Stimulated activated CD4-positive, alpha-beta T cell treated with anti-CD3 and anti-CD28 coated beads, Interleukin-12 subunit alpha, Interleukin-12 subunit beta, amount 100 ng/mL, for 24 hours (primary cell): ENCODE results near the gene MUC5B.
"Not testable (repeated sequence)": the region's sequence is repeated elsewhere in the genome, so short reads cannot be mapped to it uniquely, and the experiment has no call there.

Experiments
- DNase-seq, 2 experiments: peaks; one replicate each; pipeline ENCODE4 v3.0.0-alpha.2; 2020; ENCODE audit warnings: low read depth in 2 of 2

The MUC5B gene

DNA sequence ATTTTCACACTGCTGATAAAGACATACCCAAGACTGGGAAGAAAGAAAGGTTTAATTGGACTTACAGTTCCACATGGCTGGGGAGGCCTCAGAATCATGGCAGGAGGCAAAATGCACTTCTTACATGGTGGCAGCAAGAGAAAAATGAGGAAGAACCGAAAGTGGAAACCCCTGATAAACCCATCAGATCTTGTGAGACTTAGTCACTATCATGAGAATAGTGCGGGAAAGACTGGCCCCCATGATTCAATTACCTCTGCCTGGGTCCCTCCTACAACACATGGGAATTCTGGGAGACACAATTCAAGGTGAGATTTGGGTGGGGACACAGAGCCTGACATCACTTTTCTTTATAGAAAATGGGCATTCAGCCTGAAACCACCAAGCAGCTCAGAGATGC, 44.1 kb downstream of the MUC5B start:
- not testable (repeated sequence) for DNase-seq

DNA sequence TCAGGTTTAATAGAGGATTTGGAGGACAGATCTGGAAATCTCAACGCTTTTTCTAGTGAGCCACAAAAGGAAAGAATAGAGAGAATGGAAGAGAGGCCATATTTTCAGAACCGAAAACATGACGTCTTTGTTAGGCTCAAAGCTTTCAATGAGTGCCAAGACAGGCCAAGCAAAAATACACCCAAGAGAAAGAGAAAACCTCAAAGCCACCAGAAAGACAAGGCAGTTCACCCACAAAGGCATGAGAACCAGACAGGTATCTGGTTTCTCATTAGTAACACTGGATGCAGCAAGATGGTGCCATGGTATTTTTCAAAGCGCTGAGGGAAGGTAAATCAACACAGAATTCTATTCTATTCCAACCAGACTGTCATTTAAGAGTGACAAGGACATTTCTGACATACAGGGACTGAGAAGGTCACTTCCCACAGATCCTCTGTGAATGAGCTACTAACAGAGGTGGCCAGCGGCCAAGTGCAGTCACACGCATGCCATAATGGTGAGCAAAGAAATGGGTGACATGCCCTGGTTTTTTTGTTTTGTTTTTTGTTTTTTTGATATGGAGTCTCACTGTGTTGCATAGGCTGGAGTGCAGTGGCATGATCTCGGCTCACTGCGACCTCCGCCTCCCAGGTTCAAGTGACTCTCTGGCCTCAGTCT, 44.7 kb downstream of the MUC5B start:
- no peak for DNase-seq

DNA sequence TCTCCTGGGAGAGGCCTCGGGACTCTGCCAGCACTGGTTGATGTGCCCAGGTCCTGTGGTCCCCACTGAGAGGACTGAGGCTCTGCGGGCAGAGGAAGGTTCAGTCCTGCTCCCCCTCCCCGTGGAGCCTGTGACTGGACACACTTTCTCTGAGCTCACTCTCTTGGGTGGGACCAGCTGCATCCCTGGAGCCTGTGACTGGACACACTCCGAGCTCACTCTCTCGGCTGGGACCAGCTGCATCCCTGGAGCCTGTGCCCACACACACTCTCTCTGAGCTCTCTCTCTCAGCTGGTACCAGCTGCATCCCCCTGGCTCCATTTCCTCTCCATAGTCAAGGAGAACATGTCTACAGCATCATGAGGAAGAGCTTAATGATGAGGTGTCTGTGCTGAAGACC, 47.1 kb downstream of the MUC5B start:
- DNase-seq, result no peak

DNA sequence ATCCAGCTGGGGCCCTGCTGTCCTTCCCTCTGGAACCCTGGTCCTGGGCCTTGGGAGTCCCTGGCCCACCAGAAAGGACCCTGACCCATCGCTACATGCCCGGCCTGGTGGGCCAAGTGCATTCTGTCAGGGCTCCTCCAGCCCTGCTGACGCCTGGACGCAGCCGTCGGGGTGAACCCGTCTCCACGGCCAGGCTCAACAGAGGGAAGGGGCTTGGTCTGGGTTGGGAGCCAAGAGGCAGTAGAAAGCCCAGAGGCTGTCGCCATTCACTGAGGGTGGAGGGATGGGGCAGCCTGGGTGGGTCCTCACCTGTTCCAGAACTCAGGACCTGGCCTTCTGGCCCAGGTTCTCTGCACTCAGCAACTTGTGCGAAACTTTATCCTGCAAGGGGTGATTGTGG, 47.6 kb downstream of the MUC5B start:
- DNase-seq, result no peak

DNA sequence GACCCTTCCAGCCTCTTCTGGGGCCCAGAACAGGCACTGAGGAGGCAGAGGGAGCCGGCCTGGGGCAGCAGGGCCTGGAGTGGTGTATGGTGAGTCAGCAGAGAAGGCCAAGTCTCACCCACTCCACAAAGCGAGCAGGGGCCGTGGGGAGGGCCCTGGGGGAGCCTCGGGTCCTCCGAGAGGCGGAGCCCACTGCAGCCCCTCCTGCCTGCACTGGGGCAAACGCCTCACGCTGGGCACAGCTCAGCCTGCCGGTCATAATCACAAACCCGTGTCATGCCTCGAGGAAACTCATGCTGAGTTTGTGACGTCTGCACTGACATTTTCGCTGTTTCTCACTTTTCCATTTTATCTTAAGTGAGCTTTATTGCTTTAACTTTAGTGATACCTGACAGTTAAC, 48.1 kb downstream of the MUC5B start:
- no peak for DNase-seq

DNA sequence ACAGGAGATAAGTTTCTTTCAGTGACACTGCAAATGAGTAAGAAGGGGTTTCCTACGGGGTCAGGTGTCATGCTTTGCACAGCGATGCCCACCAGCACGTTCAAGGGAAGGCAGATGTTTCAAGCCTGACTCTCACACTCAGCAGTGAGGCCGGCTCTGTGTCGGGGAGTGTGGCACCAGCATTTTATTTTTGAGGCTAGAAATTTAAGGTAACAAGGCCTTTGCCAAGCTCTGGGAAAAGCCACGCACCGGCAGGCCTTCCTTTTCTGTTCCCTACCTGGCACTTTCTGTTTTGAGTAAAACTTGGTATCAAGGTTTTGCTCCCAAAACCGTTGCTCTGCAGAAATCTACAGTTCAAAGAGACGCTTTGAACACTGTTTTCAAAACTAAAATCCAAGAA, 48.5 kb downstream of the MUC5B start:
- DNase-seq, result no peak

DNA sequence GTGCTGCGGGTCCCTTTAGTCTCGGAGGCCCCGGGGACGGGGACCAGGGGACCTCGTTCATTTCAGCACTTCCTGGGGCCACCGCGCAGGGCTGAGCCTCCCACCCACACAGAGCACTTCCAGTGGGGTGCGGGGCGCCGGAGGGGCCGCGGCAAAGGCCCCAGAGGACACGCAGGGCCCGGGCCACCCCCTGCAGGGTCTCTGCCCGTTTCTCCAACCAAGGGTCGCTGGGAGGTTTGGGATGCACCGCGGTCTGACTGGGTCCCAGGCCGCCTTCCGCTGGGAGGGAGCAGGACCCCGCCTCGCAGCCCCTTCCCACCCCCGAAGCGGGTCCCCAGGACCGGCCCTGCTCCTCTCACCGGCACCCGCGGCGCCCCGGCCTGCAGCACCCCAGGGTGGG, 49.1 kb downstream of the MUC5B start:
- no peak for DNase-seq

DNA sequence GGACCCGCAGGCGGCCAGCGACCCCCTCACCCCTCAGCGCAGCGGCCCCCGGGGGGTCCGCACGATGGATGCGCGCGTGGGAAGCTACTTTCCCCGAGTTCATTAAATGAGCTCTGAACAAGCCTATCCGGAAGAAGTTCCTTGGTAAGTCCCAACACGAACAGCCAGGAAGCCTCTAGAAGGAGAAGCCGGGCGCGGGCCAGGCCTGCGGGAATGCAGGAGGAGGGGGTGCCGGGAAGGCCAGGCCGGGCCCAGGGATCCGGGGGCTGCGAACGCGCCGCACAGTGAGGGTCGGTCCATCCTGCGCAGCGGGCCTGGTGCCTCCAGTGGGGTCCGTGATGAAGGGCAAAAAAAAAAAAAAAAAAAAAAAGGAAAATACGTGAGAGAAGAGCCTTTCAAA, 49.7 kb downstream of the MUC5B start:
- no peak for DNase-seq

DNA sequence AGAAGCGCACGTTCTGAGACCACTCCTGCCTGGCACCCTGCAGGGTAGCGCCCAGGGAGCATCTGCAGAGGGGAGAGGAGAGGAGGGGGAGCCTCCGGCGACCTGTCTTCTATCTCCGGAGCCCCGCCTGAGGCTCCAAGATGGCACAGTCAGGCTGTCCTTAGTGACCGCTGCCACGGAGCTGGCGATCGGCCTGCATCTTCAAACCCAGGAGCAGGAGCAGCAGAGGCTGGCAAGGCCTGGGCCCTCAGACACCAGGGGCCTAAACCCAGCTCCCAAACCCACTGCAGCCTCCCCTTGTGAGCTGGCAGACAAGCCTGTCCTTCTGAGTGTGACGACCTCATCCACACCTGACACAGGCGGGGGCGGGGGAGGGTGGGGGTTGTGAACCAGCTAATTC, 51.6 kb downstream of the MUC5B start:
- DNase-seq, result no peak

DNA sequence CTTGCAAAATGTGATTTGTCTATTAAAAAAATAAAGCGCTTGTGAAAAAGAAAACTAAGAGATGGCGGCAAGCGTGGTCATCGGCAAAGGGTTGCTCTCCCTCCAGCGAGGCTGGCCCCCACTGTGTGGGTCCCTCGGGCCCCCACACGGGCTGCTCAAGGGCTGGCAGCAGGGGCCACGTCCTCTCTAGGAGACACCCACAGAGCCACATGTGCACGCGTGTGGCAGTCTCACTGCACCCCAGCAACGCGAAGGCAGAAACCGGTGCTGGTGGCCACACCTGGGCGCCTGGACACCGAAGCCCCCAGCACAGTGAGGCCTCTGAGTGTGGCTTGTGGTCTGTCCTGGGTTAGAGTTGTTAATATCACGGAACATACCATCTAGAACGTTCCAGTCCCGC, 52.2 kb downstream of the MUC5B start:
- DNase-seq, result no peak

DNA sequence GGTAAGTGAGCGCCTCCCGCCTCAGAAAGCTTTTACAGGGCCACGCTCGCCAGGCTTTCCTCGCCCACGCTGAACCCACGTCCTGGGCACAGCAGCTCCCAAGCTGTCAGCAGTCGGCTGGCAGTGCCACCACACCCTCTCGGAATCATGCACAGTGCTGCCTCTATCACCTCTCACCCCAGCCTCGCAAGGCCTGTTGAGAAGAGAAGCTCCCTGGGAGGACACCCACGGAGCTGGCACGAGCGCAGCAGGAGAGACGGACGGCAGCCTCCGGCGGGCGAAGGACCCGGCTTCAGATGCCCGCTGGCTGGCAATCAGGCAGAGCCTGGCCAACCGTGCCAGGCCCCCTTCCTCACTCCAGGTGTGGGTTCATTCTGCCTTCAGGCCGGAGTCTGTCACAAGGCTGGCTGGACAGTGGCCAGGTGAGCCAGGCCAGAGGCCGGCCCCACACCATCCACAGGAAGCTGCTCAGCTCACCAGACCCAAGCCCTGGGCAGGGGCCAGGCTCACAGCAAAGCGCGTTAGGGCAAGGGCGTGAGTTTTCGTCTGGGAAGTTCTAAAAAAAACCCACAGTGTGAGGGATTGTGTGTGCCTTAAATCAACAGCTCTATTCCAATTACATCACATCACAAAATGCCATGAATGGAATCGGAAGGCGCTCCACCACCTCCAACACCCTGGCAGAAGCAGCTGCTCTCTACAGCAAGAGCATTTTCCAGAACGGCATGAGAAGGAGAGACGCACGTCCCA, 53.4 kb downstream of the MUC5B start:
- DNase-seq, result no peak

DNA sequence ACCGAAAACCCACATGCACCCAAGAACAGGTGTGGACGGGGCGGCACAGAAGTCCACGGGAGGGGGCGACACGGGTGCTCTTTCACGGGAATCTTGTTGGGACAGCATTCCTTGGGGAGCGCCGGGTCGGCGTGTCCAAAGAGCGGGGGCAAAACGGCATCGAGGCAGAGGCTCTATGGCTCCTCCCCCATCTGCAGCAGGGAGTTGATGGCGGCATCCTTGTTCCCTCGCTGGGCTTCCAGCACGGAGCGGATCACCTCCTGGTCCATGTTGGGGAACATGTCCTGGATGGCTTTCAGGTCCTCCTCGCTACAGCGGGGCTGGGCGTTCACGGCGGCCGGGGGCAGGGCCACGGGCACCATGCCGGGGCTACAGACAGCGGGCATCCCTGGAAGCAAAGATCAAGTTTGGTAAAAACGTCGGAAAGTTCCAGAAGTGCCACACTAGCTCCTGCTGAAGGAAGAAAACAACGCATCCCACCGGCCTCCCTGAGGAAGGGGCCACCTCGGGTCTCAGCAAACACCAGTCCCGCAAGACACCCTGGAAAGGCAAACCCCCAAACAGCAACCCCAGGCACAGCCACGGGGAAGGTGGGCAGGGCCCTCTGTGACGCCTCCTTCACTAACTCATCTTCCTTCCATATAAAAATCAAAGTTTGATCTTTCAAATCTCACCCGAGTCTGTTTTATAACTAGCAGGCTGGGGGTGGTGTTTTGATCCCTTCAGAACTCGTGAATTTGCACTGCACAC, 54.2 kb downstream of the MUC5B start:
- DNase-seq, result no peak

DNA sequence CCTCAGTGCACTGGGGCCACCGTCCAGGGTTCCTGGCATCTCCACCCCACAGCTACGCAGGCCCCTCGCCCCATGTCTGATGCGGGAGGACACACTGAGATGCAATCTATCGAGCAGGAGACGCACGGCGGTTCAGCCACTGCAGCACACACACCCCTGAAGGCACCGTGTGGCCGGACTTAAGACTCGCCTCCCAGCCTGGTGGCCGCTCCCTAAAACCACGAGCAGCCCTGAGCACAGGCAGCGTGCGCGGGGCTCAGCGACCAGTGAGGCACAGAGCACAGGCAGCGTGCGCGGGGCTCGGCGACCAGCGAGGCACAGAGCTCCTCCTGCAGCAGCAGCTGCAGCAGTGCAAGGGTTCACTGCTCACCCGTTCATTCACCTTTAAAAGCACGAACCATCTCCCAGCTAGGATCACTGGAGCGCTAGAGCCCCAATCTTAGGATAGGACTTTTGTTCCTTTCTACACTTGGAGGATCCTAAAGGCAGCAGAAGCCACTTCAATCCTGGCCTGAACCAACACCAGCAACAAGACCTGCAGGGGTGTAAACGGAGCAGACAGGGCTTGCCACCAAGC, 55.2 kb downstream of the MUC5B start:
- DNase-seq, result no peak

DNA sequence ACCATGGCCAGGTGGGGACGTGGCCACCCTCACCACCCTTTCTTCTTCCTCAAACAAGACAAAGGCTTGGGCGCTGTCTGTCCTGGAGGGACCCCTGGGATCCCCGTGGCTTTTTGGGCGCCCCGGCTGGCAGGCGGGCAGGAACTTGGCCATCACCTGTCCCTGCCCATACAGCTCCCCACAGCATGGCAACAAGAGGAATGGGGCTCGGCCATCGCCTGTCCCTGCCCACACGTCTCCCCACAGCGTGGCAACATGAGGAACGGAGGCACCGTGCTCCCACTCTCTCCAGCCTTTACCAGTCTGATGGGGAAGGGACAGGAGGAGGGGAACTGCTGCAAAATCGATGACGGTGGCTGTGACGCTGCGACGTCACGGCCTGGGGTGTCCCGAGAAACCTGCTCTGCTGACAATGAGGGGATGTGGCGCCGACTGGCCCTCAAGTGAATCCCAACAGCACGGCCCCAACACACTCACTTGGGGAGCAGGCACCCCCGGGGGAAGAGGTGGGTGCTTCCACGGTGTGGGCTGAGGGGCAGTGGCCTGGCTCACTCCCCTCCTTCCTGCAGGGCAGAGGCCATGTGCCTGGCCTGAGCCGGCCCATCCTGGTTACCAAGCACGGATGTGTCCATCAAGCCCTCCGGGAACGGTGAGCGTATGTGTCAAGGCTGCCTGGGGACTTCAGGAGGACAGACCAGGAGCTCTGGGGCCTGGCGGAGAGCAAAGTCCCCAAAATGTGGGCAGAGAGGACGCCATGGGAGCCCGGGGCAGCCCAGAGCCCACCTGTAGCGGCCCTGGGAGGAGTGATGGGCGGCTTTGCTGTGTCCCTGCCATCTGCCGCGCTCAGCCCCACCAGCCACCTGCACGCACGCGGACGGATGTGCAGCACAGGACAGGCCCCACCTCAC, 56.2 kb downstream of the MUC5B start:
- DNase-seq, result no peak

DNA sequence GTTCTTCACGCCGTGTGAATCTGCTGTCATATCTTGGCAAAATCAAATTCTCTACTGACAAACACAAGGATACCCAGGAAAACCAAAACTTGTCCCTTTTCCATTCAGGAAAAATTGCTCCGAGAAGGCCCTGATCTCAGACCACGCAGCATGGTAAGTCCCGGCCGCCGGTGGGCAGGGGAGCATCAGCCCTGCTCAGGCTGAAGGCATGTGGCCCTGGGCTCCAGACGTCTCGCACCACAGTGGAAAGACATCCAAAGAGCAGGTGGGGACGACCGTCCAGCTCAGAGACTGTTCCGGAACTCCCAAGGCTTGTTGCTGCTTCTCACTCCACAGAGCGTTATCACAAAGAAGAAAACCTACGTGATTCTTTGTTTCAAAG, 56.8 kb downstream of the MUC5B start:
- no peak for DNase-seq

DNA sequence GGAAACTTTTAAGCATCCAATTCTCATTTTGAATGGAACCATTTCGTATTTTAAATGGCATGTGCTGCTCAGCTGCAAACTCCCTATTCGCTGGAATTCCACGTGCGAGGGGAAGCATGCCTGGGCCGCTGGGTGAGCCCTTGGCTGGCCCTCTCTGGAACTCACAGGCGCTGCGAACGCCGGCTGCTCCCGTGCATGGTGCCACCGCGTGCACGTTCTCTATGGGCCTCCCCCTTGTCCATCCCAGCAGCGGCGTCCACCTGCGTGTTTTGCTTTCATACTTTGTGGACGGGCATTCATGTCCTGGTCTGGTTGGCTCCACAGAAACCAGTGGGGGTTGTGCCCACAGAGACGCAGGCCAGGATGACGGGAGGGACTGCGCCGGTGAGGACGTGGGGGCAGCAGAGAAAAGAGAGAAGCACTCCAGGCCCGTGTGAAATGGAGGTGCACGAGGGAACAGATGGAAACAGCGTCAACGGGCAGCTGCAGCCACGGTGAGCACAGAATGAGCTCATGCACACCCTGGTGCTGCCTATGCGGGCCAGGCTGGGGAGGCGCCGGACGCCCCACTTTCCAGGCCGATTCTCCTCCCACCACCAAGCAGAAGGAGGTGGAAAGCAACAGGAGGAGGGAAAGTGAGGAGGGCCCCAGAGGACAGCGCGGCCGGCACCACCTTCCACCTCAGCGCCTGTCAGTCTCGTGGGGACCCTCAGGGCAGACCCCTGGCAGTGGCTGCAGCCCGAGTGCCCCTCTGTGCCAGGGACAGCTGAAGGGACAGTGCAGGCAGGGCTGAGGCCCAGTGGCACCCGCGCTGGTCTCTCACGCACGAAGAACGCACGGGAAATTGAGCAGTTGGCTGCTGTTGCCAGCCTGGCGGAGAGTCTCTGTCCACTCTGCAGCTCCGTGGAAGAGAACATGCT, 57.5 kb downstream of the MUC5B start:
- no peak for DNase-seq

DNA sequence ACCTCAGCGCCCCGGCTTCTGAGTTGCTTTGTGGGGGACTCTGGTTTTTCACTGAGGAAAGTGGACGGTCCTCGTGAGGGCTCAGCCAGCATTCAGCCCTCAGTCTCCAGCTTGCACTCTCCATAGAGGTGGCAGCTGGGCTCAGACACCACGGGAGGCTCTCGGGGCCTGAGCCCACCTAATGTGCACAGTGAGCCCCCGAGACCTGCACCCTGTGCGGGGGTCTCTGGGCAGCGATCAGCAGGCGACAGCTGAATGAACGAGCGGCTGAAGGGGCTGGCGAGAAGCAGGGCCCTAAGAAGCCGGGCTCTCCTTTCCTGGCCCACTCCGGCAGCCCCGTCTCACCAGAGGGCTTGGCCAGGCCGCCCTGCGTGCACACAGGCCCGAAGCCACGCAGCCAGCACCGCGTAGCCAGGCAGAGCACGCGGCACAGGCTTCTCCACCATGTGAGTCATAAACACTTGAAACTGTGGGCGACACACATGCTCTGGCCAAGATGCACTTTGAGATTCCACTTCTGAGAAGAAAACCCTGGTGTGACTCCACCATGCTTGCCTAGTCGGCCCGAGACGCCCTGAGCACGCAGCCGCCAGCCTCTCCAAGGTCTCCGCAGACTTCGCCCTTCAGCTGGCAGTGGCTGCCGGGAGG, 58.6 kb downstream of the MUC5B start:
- no peak for DNase-seq

DNA sequence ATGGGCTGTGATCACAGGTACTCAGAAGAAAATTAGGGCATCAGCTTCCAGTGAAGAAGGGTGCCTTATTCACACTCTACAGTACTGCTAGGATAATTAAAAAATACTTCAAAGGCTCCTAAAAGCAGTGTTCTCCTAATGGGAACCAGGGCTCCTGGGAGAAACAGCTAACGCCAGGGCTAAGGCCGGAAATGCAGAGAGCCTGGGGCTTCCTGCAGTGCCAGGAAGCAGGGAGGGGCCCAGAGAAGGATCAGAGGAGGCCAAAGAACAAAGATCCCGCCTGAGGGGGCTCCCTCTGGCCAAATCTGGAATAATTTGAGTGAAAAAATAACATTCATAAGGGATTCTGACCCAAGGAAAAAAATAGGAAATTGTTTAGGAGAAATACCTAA, 59.1 kb downstream of the MUC5B start:
- DNase-seq, result no peak

DNA sequence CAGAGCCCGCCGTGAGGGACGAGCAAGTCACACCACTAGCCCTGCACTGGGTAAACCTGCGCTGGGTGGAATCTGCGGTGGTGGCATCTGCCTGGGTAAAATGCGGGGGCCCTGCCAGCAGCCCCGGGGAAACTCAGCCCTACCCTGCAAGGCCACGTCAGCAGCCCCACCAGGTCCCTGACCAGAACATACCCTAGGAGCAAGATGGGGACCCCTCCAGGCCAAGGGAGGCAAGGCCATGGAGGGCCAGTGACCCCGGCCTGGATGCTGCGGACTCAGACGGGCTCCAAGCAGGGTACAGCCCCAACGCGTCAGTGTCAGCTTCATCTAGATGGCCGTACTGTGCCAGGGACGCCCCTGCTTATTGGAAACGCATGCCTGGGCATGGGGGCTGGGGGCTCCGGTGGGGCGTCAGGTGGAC, 60.2 kb downstream of the MUC5B start:
- no peak for DNase-seq

DNA sequence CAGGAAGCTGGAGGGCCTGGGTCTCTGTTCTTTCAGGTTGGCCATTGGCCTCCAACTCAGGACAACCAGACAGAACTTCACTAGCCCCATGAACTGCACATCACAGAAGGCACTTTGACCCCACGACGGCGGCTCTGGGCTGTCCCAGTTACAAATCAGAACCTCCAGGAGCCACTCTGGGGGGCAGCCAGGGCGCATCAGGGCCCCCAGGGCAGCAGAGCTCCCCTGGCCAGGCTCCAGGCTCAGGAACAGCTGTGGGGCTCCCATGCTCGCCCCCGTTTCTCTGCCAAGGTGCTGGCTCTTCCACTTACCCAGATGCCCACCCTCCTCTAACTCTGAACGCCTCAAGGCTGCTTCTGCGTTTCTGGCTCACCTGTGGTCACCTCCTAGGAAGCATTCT, 61.0 kb downstream of the MUC5B start:
- no peak for DNase-seq
